ENCODE data around the gene GGCT.

Gene GGCT

DNA sequence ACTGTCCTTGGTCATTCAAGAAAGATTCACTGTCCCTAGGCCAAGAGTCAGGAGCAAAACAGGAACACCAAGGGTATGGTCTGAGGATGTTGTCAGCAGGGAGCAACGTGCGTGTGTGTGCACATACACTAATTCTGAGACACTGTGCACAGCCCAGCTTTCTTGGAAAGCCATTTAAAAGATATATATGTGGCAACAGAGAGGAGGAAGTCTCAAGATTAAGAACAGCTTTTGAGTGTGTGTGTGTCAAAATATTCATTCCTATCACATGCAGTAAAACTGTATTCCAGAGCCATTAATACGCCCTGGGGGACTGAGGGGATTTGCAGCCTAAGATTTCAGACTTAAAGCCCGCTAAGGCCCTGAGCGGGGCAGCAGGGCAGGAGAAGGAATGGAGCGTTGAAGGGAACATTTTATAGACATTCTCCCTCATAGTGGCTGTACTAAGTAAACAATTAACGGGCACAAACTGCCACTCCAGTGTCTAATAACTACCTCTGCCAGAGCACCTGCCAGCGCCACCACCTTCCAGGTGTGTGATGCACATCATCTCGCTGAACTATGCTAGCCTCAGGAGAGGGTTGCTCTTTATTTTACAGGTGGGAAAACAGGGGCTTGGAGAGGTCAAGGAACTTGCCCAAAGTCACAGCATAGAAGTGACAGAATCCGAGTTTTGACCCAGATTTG, 28.0 kb downstream of the GGCT start:
- H3K4me3 ChIP-seq (ENCODE audit: low read depth, low read length): no peak overlapping the region
- TF ChIP-seq MAX (IDR thresholded peaks at IDR 0.05; ENCODE audit: low read depth, low read length) (no peak), POLR2A (IDR thresholded peaks at IDR 0.05; ENCODE audit: extremely low read depth, insufficient read length) (no peak), MYC (IDR thresholded peaks at IDR 0.05; ENCODE audit: low read depth, low read length) (no peak)
- TF ChIP-seq, protein P1, sequence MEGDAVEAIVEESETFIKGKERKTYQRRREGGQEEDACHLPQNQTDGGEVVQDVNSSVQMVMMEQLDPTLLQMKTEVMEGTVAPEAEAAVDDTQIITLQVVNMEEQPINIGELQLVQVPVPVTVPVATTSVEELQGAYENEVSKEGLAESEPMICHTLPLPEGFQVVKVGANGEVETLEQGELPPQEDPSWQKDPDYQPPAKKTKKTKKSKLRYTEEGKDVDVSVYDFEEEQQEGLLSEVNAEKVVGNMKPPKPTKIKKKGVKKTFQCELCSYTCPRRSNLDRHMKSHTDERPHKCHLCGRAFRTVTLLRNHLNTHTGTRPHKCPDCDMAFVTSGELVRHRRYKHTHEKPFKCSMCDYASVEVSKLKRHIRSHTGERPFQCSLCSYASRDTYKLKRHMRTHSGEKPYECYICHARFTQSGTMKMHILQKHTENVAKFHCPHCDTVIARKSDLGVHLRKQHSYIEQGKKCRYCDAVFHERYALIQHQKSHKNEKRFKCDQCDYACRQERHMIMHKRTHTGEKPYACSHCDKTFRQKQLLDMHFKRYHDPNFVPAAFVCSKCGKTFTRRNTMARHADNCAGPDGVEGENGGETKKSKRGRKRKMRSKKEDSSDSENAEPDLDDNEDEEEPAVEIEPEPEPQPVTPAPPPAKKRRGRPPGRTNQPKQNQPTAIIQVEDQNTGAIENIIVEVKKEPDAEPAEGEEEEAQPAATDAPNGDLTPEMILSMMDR (IDR thresholded peaks at IDR 0.05; ENCODE audit: low read depth, low read length): no peak
- DNase-seq (ENCODE audit: low read depth): peak; percentile 42

DNA sequence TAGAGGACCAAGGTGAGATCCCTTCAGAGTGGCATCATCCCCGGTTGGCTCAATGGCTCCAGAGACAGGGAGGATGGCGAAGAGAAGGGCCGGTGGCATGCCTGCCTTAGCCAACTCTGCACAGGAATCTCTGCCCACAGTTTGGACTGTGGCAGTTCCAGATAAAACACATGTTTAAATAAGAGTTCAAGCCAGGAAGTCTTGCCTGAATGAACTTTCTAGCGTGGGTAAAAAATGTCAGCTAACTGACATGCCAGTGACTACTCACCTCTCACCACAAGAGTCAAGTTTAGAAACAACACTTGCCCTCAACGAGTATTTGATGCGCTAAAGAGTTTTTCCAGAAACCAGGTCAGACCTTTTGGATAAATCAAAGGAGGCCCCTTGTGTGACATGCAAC, 29.0 kb downstream of the GGCT start:
- DNase-seq (ENCODE audit: low read depth): no peak
- TF ChIP-seq, protein P1 (IDR thresholded peaks at IDR 0.05; ENCODE audit: low read depth, low read length): no peak
- no peak for TF ChIP-seq POLR2A (IDR thresholded peaks at IDR 0.05; ENCODE audit: extremely low read depth, insufficient read length)
- TF ChIP-seq MAX (IDR thresholded peaks at IDR 0.05; ENCODE audit: low read depth, low read length): no peak
- no peak for TF ChIP-seq MYC (IDR thresholded peaks at IDR 0.05; ENCODE audit: low read depth, low read length)
- no peak overlapping the region for H3K4me3 ChIP-seq (ENCODE audit: low read depth, low read length)

- TF ChIP-seq, protein P1 (IDR thresholded peaks at IDR 0.05; ENCODE audit: low read depth, low read length): no peak
- TF ChIP-seq MYC (IDR thresholded peaks at IDR 0.05; ENCODE audit: low read depth, low read length) (no peak), MAX (IDR thresholded peaks at IDR 0.05; ENCODE audit: low read depth, low read length) (no peak), POLR2A (IDR thresholded peaks at IDR 0.05; ENCODE audit: extremely low read depth, insufficient read length) (no peak)
- DNase-seq (ENCODE audit: low read depth): no peak
- no peak overlapping the region for H3K4me3 ChIP-seq (ENCODE audit: low read depth, low read length)
Measured at GRCh38 chr7:30474893-30475292, 29.7 kb downstream of the GGCT start.

DNA sequence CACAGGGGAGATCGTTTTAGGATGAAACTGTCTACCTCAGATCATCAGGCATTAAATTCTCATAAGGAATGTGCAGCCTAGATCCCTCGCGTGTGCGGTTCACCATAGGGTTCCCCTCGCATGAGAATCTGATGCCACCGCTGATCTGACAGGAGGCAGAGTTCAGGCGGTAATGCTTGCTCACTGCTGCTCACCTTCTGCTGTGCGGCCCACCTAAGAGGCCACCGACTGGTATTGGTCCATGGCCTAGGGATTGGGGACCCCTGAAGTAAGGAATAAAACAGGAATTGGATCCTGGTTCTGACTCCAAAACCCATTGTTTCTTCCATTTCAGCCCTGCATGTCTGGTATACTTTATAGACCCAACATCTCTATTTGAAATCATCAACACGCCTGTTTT, 30.1 kb downstream of the GGCT start:
- no peak for DNase-seq (ENCODE audit: low read depth)
- no peak for TF ChIP-seq MYC (IDR thresholded peaks at IDR 0.05; ENCODE audit: low read depth, low read length)
- no peak for TF ChIP-seq MAX (IDR thresholded peaks at IDR 0.05; ENCODE audit: low read depth, low read length)
- TF ChIP-seq, protein P1 (IDR thresholded peaks at IDR 0.05; ENCODE audit: low read depth, low read length): no peak
- TF ChIP-seq POLR2A (IDR thresholded peaks at IDR 0.05; ENCODE audit: extremely low read depth, insufficient read length): no peak
- H3K4me3 ChIP-seq (ENCODE audit: low read depth, low read length): no peak overlapping the region

GRCh38 chr7:30473903-30474302, 30.7 kb downstream of the GGCT start:
- DNase-seq (ENCODE audit: low read depth): no peak
- H3K4me3 ChIP-seq (ENCODE audit: low read depth, low read length): no peak overlapping the region
- no peak for TF ChIP-seq POLR2A (IDR thresholded peaks at IDR 0.05; ENCODE audit: extremely low read depth, insufficient read length)
- TF ChIP-seq, protein P1 (IDR thresholded peaks at IDR 0.05; ENCODE audit: low read depth, low read length): no peak
- no peak for TF ChIP-seq MAX (IDR thresholded peaks at IDR 0.05; ENCODE audit: low read depth, low read length)
- no peak for TF ChIP-seq MYC (IDR thresholded peaks at IDR 0.05; ENCODE audit: low read depth, low read length)
